ENCODE results near the gene USP17L17. TPM values are rescaled to one million over a fixed set of nuclear protein-coding genes. Genes with fewer than 3 reads are reported as not detected.
"Not testable (repeated sequence)": the region's sequence is repeated elsewhere in the genome, so short reads cannot be mapped to it uniquely, and the experiment has no call there.

The USP17L17 gene
- polyA plus RNA-seq, 1 donor (not counting 4 experiments of a cell fraction or from before 2014, with no cell fraction given) = not detected

DNA sequence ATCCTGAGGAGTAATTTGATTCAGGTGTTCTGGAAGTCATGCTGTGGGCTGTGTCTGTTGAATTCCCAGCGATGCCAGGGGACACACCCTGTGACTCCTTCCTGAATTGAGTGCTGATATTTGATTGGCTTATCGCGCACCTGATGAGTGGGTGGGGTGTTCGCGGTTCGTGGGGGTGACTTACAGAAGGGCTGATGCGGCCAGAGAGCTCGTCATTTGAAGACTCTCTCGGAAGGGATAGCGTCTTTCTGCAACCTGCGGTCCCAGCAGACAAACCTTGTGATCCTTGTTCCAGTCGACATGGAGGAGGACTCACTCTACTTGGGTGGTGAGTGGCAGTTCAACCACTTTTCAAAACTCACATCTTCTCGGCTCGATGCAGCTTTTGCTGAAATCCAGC lies 19.1 kb upstream of the USP17L17 start, which contains the start of gene USP17L13:
TSS of gene USP17L13 (plus strand) at position 301 of the 400 bp plus-strand sequence. CDS start at position 301, 0 bp downstream.
- H4K20me1 ChIP-seq (ENCODE audit: control insufficient read depth, extremely low read depth, insufficient read depth, low read length); H2AFZ ChIP-seq (ENCODE audit: control insufficient read depth, low read length); FAIRE-seq; H3K9ac ChIP-seq (ENCODE audit: control insufficient read depth, extremely low read depth, insufficient read depth, low read length); H3K4me1 ChIP-seq (ENCODE audit: control insufficient read depth, extremely low read depth, insufficient read depth, low read length); H3K36me3 ChIP-seq (ENCODE audit: control insufficient read depth in 2 of 2, extremely low read depth in 1 of 2, insufficient read depth in 2 of 2, low read length in 2 of 2); H3K9me1 ChIP-seq (ENCODE audit: control insufficient read depth, extremely low read depth, insufficient read depth, low read length); DNase-seq (ENCODE audit: low read depth, low spot score); dilution Hi-C loops (cut with MboI; ENCODE audit: extremely low pct_ligation_motif_present, low sequenced_read_pairs); H3K27me3 ChIP-seq (ENCODE audit: control insufficient read depth, extremely low read depth, insufficient read depth, low read length); H3K27ac ChIP-seq (ENCODE audit: control insufficient read depth, insufficient read depth, low read length); H3K9me3 ChIP-seq (ENCODE audit: control insufficient read depth, low read depth, low read length); H3K4me3 ChIP-seq (ENCODE audit: control insufficient read depth in 2 of 3, extremely low read depth in 1 of 3, insufficient read depth in 2 of 3, low read depth in 1 of 3, low read length in 3 of 3); H3K79me2 ChIP-seq (ENCODE audit: control insufficient read depth, insufficient read depth, low read length); H3K4me2 ChIP-seq (ENCODE audit: control insufficient read depth, extremely low read depth, insufficient read depth, low read depth, low read length): not testable (repeated sequence)

DNA sequence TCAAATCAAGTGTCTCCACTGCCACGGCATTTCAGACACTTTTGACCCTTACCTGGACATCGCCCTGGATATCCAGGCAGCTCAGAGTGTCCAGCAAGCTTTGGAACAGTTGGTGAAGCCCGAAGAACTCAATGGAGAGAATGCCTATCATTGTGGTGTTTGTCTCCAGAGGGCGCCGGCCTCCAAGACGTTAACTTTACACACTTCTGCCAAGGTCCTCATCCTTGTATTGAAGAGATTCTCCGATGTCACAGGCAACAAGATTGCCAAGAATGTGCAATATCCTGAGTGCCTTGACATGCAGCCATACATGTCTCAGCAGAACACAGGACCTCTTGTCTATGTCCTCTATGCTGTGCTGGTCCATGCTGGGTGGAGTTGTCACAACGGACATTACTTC lies 13.4 kb upstream of the USP17L17 start:
- H3K27ac ChIP-seq (ENCODE audit: control insufficient read depth, insufficient read depth, low read length); H3K79me2 ChIP-seq (ENCODE audit: control insufficient read depth, insufficient read depth, low read length); H4K20me1 ChIP-seq (ENCODE audit: control insufficient read depth, extremely low read depth, insufficient read depth, low read length); H2AFZ ChIP-seq (ENCODE audit: control insufficient read depth, low read length); H3K4me3 ChIP-seq (ENCODE audit: control insufficient read depth in 2 of 3, extremely low read depth in 1 of 3, insufficient read depth in 2 of 3, low read depth in 1 of 3, low read length in 3 of 3); H3K4me2 ChIP-seq (ENCODE audit: control insufficient read depth, extremely low read depth, insufficient read depth, low read depth, low read length); H3K36me3 ChIP-seq (ENCODE audit: control insufficient read depth in 2 of 2, extremely low read depth in 1 of 2, insufficient read depth in 2 of 2, low read length in 2 of 2); H3K4me1 ChIP-seq (ENCODE audit: control insufficient read depth, extremely low read depth, insufficient read depth, low read length); H3K9ac ChIP-seq (ENCODE audit: control insufficient read depth, extremely low read depth, insufficient read depth, low read length); H3K9me1 ChIP-seq (ENCODE audit: control insufficient read depth, extremely low read depth, insufficient read depth, low read length); dilution Hi-C loops (cut with MboI; ENCODE audit: extremely low pct_ligation_motif_present, low sequenced_read_pairs); H3K9me3 ChIP-seq (ENCODE audit: control insufficient read depth, low read depth, low read length); DNase-seq (ENCODE audit: low read depth, low spot score); H3K27me3 ChIP-seq (ENCODE audit: control insufficient read depth, extremely low read depth, insufficient read depth, low read length); FAIRE-seq: not testable (repeated sequence)

DNA sequence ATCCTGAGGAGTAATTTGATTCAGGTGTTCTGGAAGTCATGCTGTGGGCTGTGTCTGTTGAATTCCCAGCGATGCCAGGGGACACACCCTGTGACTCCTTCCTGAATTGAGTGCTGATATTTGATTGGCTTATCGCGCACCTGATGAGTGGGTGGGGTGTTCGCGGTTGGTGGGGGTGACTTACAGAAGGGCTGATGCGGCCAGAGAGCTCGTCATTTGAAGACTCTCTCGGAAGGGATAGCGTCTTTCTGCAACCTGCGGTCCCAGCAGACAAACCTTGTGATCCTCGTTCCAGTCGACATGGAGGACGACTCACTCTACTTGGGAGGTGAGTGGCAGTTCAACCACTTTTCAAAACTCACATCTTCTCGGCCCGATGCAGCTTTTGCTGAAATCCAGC lies 9.6 kb upstream of the USP17L17 start, which contains the start of gene USP17L15:
TSS of gene USP17L15 (plus strand) at position 301 of the 400 bp plus-strand sequence. CDS start at position 301, 0 bp downstream.
- H3K4me1 ChIP-seq (ENCODE audit: control insufficient read depth, extremely low read depth, insufficient read depth, low read length); H3K27ac ChIP-seq (ENCODE audit: control insufficient read depth, insufficient read depth, low read length); H4K20me1 ChIP-seq (ENCODE audit: control insufficient read depth, extremely low read depth, insufficient read depth, low read length); H3K27me3 ChIP-seq (ENCODE audit: control insufficient read depth, extremely low read depth, insufficient read depth, low read length); H3K79me2 ChIP-seq (ENCODE audit: control insufficient read depth, insufficient read depth, low read length); H3K4me2 ChIP-seq (ENCODE audit: control insufficient read depth, extremely low read depth, insufficient read depth, low read depth, low read length); H3K9ac ChIP-seq (ENCODE audit: control insufficient read depth, extremely low read depth, insufficient read depth, low read length); H3K9me1 ChIP-seq (ENCODE audit: control insufficient read depth, extremely low read depth, insufficient read depth, low read length); FAIRE-seq; H2AFZ ChIP-seq (ENCODE audit: control insufficient read depth, low read length); H3K9me3 ChIP-seq (ENCODE audit: control insufficient read depth, low read depth, low read length); H3K4me3 ChIP-seq (ENCODE audit: control insufficient read depth in 2 of 3, extremely low read depth in 1 of 3, insufficient read depth in 2 of 3, low read depth in 1 of 3, low read length in 3 of 3); dilution Hi-C loops (cut with MboI; ENCODE audit: extremely low pct_ligation_motif_present, low sequenced_read_pairs); DNase-seq (ENCODE audit: low read depth, low spot score); H3K36me3 ChIP-seq (ENCODE audit: control insufficient read depth in 2 of 2, extremely low read depth in 1 of 2, insufficient read depth in 2 of 2, low read length in 2 of 2): not testable (repeated sequence)

DNA sequence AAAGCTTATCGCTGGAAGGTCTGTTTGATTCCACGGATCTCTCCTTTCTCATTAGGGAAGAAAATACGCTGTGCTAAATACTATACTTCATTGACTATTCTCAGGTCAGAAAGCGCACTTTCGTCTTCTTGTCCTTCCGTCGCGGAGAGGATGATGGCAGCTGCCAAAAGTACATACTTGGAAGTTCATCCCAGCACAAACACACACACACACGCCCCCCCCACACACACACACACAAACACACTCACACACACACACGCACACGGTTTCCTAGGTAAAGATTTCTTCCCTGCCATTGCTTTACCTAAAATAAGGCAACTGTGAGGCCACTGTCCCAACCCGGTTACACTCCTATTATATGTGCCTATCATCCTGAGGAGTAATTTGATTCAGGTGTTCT lies 5.2 kb upstream of the USP17L17 start:
- DNase-seq (ENCODE audit: low read depth, low spot score); H3K27me3 ChIP-seq (ENCODE audit: control insufficient read depth, extremely low read depth, insufficient read depth, low read length); H3K27ac ChIP-seq (ENCODE audit: control insufficient read depth, insufficient read depth, low read length); H3K9me1 ChIP-seq (ENCODE audit: control insufficient read depth, extremely low read depth, insufficient read depth, low read length); FAIRE-seq; H2AFZ ChIP-seq (ENCODE audit: control insufficient read depth, low read length); dilution Hi-C loops (cut with MboI; ENCODE audit: extremely low pct_ligation_motif_present, low sequenced_read_pairs); H4K20me1 ChIP-seq (ENCODE audit: control insufficient read depth, extremely low read depth, insufficient read depth, low read length); H3K36me3 ChIP-seq (ENCODE audit: control insufficient read depth in 2 of 2, extremely low read depth in 1 of 2, insufficient read depth in 2 of 2, low read length in 2 of 2); H3K9me3 ChIP-seq (ENCODE audit: control insufficient read depth, low read depth, low read length); H3K4me1 ChIP-seq (ENCODE audit: control insufficient read depth, extremely low read depth, insufficient read depth, low read length); H3K9ac ChIP-seq (ENCODE audit: control insufficient read depth, extremely low read depth, insufficient read depth, low read length); H3K4me2 ChIP-seq (ENCODE audit: control insufficient read depth, extremely low read depth, insufficient read depth, low read depth, low read length); H3K79me2 ChIP-seq (ENCODE audit: control insufficient read depth, insufficient read depth, low read length); H3K4me3 ChIP-seq (ENCODE audit: control insufficient read depth in 2 of 3, extremely low read depth in 1 of 3, insufficient read depth in 2 of 3, low read depth in 1 of 3, low read length in 3 of 3): not testable (repeated sequence)

DNA sequence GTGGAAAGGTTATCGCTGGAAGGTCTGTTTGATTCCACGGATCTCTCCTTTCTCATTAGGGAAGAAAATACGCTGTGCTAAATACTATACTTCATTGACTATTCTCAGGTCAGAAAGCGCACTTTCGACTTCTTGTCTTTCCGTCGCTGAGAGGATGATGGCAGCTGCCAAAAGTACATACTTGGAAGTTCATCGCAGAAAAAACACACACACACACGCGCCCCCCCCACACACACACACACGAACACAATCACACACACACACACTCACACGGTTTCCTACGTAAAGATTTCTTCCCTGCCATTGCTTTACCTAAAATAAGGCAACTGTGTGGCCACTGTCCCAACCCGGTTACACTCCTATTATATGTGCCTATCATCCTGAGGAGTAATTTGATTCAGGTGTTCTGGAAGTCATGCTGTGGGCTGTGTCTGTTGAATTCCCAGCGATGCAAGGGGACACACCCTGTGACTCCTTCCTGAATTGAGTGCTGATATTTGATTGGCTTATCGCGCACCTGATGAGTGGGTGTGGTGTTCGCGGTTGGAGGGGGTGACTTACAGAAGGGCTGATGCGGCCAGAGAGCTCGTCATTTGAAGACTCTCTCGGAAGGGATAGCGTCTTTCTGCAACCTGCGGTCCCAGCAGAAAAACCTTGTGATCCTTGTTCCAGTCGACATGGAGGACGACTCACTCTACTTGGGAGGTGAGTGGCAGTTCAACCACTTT lies 4.4 kb downstream of the USP17L17 start, which contains the start of gene USP17L18:
TSS of gene USP17L18 (plus strand) at position 678 of the 728 bp plus-strand sequence. CDS start at position 678, 0 bp downstream.
- FAIRE-seq; DNase-seq (ENCODE audit: low read depth, low spot score); H3K79me2 ChIP-seq (ENCODE audit: control insufficient read depth, insufficient read depth, low read length); H3K4me3 ChIP-seq (ENCODE audit: control insufficient read depth in 2 of 3, extremely low read depth in 1 of 3, insufficient read depth in 2 of 3, low read depth in 1 of 3, low read length in 3 of 3); dilution Hi-C loops (cut with MboI; ENCODE audit: extremely low pct_ligation_motif_present, low sequenced_read_pairs); H3K36me3 ChIP-seq (ENCODE audit: control insufficient read depth in 2 of 2, extremely low read depth in 1 of 2, insufficient read depth in 2 of 2, low read length in 2 of 2); H3K27me3 ChIP-seq (ENCODE audit: control insufficient read depth, extremely low read depth, insufficient read depth, low read length); H3K4me2 ChIP-seq (ENCODE audit: control insufficient read depth, extremely low read depth, insufficient read depth, low read depth, low read length); H3K4me1 ChIP-seq (ENCODE audit: control insufficient read depth, extremely low read depth, insufficient read depth, low read length); H3K9me1 ChIP-seq (ENCODE audit: control insufficient read depth, extremely low read depth, insufficient read depth, low read length); H4K20me1 ChIP-seq (ENCODE audit: control insufficient read depth, extremely low read depth, insufficient read depth, low read length); H2AFZ ChIP-seq (ENCODE audit: control insufficient read depth, low read length); H3K9me3 ChIP-seq (ENCODE audit: control insufficient read depth, low read depth, low read length); H3K9ac ChIP-seq (ENCODE audit: control insufficient read depth, extremely low read depth, insufficient read depth, low read length); H3K27ac ChIP-seq (ENCODE audit: control insufficient read depth, insufficient read depth, low read length): not testable (repeated sequence)
